Stimulated activated CD8-positive, alpha-beta memory T cell treated with anti-CD3 and anti-CD28 coated beads, Interleukin-15, amount 100 ng/mL, for 24 hours (primary cell): ENCODE measurements around the gene ZC3H10.
"Not testable (repeated sequence)": the region's sequence is repeated elsewhere in the genome, so short reads cannot be mapped to it uniquely, and the experiment has no call there.

Source experiments
- DNase-seq: peaks from one replicate; pipeline ENCODE4 v3.0.0-alpha.2; 2020; ENCODE audit warnings: low read depth

Gene ZC3H10, protein sequence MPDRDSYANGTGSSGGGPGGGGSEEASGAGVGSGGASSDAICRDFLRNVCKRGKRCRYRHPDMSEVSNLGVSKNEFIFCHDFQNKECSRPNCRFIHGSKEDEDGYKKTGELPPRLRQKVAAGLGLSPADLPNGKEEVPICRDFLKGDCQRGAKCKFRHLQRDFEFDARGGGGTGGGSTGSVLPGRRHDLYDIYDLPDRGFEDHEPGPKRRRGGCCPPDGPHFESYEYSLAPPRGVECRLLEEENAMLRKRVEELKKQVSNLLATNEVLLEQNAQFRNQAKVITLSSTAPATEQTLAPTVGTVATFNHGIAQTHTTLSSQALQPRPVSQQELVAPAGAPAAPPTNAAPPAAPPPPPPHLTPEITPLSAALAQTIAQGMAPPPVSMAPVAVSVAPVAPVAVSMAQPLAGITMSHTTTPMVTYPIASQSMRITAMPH

DNA sequence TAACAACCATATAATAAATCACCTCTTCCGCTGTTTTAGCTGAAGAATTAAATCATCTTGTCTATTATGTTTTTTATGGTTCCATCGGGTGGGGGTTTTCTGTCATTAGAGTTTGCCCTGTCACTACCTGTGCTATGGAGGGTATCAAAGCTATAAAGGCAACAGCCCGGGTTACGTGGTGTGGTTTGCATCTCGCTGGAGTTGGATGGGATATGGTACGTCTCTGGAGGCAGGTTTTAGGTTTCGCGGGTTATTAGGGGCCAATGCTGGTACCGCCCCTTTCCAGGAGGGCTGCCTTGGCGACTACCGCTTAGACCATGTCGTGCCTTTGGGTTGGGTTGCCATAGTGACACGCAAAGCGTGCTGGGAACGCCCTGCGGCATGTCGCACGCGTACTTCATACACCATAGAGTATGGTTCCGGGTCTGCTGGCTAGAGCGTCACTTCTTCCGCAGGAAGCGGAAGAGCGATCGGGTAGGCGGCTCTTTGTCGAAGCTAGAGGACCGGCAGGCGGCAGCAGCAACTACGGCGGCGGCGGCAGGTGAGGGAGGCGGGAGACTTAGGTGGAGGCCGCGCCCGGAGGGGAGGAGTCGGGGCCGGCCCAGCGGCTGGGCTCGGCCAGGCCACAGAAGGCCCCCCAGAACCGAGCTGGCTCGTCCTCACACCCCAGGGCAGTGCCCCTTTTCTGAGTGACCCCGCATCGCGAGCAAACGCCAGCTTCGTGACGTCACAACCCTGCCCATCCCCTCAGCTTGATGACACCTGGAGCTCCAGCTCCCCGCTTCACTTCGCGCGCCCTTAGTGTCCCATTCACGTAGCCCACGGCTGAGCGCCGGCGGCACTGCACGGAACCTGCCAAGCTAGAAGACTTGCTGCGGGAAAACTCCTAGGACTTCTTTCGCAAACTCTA lies at the start of gene ZC3H10:
ZC3H10 (plus strand) TSS at position 489 of the 910 bp plus-strand sequence. CDS start 2,297 bp downstream, outside the sequence.
- peak; percentile 94 for DNase-seq

DNA sequence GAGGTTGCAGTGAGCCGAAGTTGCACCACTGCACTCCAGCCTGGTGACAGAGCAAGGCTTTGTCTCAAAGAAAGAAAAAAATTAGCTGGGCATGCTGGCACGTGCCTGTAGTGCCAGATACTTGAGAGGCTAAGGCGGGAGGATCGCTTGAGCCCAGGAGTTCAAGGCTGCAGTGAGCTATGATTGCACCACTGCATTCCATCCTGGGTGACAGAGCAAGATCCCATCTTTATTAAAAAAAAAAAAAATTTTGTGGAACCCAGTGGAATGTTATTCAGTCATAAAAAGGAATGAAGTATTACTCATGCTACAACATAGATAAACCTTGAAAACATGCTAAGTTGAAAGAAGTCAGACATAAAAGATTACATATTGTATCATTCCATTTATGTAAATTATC lies 46.4 kb upstream of the ZC3H10 start:
- DNase-seq: no peak

DNA sequence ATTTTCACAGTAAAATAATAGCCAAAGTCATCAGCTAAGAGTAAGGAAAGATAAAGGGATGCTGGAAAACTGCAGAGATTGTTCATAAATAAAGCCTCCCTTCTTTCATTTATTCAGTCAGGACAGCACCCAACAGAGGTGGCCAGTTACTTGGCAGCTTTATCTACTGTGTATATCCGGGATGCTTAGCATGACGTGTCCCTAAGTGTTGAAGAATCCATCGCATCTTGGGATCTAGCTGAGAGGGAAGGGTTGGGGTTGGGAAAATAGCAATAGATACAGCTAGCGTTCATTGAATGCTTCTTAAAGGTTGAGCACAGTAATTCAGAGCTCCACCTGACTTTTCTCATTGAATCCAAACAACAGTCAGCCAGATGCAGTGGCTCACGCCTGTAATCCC lies 43.7 kb upstream of the ZC3H10 start:
- no peak for DNase-seq

DNA sequence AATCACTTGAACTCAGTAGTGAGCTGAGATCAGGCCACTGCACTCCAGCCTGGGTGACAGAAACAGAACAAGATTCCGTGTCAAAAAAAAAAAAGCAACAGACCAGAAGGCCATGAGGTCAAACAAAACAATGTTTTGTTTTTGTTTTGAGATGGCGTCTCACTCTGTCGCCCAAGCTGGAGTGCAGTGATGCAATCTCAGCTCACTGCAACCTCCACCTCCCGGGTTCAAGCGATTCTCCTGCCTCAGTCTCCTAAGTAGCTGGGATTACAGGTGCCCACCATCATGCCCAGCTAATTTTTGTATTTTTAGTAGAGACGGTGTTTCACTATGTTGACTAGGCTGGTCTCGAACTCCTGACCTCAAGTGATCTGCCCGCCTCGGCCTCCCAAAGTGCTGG lies 40.1 kb upstream of the ZC3H10 start:
- not testable (repeated sequence) for DNase-seq

DNA sequence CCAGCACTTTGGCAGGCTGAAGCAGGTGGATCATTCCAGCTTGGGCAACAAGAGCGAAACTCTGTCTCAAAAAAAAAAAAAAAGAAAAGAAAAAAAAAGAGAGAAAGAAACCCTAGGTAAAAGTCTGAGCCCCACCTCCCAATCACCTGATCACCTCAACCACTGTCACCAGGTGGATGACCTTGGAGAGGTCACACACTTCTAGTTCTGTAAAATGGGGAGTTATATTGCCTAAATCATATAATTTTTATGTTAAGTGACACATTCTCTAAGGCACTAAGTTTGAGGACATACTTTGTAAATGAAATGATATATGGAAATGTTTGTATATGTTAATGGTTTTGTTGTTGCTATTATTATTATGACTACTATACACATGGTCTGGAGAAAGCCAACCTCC lies 39.6 kb upstream of the ZC3H10 start:
- no peak for DNase-seq

DNA sequence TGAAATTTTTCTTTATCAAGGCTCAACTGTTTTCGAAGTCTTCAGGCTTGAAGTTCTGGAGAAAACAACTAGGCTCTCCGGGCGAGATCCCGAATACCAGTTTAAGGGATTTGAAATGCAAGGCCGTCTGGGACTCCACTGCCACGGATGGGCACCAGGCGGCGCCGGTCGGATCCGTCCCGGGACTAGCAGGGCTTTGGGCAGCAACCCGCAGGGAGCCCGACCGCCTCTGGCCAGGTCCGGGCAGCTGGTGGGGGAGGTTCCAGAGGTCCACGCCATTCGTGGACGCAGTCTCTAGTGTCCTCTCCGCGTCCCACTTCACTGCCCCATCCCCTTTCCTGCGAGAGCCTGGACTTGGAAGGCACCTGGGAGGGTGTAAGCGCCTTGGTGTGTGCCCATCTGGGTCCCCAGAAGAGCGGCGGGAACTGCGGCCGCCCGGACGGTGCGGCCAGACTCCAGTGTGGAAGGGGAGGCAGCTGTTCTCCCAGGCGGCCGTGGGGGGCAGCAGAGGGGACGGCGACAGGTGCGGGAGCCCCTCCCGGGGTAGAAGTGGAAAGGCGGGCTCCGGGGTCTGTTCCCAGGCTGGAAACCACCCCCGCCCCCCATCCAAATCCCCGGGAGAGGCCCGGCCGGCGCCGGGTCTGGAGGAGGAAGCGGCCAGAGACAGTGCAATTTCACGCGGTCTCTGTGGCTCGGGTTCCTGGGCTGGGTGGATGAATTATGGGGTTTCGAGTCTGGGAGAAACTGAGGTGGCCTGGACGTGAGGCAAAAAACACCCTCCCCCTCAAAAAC lies 38.9 kb upstream of the ZC3H10 start:
- DNase-seq: no peak

DNA sequence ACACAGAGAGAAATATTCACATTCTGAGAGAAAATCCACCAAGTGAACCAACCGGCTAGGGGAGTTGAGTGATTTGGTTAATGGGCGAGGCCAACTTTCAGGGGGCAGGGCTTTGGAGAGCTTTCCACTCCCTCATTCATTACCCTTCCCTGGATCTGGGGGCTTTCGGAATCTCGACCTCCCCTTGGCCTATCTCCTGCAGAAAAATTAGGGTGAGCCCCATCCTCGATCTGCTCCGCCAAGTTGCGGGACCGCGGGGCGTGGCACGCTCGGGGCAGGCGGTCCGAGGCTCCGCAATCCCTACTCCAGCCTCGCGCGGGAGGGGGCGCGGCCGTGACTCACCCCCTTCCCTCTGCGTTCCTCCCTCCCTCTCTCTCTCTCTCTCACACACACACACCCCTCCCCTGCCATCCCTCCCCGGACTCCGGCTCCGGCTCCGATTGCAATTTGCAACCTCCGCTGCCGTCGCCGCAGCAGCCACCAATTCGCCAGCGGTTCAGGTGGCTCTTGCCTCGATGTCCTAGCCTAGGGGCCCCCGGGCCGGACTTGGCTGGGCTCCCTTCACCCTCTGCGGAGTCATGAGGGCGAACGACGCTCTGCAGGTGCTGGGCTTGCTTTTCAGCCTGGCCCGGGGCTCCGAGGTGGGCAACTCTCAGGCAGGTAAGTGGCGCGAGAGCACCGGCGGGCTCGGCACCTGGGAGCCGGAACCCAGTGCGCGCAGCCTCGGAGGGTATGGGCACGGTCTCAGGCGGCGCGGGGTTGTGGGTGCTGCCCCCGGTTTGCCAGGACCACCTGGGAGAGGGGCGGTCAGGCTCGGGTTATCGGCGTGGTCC lies 38.1 kb upstream of the ZC3H10 start, which contains the start of gene ERBB3:
ERBB3 (plus strand) TSS at position 443 of the 833 bp plus-strand sequence; CDS start at position 579, 136 bp downstream.
- peak; percentile 38 for DNase-seq

DNA sequence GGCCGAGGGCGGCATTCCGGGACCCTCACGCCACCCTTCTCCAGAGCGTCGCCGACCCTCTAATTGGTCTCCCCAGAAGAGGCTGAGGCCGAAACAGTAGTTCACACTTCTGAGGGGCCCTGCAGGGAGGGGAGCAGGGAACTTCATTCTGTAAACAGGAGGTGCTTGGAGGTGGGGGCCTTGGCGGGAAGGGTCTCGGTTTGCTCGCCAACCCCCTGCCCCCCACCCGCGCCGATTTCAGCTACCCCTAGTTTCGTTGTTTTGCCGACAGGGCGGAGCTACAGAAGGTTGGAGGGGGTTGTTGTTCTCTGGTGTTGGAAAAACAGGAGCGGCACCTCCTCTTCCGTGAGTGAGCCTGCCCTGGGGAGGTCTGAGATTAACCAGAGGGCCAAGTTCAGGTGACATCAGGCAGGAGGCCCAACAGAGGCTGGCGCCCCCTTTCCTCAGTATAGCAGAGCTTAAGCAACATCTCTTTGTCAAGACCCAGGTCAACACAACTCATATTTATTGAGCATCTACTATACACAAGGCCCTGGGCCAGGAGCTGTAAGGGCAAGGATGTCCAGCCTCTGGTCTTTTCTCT lies 37.4 kb upstream of the ZC3H10 start:
- DNase-seq: no peak

DNA sequence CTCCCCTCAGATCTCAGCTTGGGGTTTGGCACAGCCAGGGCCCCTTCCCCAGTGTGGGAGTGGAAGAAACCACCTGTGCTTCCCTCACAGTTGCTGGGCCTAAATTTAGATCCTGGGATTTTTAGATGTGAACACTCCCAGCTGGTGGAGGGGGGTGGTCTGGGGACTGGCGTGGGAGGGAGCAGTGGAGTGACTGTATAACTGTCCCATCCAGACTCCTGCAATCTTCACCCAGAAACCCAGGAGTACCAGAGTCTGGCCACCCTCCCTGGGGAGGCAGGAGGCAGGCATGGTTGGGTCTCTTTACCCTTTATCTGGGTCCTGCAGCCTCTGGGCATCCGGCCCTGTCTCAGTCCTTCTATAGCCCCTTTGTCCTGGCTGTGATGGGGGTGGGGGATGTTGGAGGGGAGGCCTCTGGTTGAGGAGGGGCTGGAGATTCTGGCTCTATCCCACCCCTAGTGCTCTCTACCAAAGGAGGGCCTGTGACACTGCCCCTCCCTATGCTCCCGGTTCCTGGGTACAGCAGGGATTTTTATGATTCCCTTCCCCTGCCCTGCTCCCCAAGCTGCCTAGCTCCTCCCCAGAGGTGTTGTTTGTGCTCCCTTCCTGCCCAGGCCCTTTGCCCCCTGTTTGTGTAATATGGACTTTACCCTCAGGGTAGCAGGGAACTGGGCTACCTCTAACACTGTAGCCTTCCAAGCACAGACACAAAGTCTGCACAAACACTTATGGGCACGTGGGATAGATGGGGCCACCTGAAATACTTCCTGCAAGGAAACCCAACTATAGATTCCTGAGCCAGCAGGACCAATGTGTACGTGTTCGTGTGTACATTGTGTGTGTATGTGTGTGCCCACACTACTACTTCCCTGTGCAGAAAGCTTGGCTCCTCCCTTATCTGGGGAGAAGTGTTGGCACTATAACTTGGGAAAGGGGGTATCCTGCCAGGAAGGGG lies 36.4 kb upstream of the ZC3H10 start:
- no peak for DNase-seq

DNA sequence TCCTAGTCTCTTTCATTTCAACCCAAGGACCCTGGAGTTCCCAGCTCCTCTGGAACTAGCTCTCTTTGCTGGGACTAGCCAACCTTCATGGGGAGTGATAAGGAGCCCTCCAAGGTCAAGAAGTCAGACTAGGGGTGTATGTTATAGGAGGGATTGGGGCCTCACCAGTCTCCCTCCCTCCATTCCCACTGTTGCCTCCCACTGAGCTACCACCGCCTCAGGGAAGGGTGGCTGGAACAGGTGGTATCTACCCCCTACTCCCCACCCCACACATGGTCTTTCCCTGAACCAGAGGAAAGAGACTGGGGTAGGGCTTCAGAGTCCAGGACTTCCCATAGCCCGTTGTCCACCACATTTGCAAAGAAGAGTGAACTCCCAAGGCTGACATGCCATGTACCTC lies 35.7 kb upstream of the ZC3H10 start:
- DNase-seq: no peak

DNA sequence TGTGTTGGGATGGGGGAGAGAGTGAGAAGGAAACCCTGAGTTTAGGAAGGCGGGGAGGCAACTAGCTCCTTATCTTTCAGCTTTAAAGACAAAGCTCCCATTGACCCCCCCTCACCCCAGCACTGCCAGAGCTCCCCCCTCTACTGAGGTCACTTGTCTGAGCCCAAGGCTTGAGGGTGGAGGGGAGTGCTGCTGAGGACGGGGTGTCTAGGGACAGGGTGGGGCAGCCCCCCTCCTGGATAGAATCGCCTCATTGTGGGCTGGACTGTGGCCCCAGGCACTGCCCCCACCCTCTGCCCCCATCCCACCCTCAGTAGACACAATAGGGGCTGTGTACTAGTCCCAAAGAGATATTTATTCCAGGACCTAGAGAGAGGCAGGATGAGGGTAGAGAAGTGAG lies 35.1 kb upstream of the ZC3H10 start:
- DNase-seq: no peak

DNA sequence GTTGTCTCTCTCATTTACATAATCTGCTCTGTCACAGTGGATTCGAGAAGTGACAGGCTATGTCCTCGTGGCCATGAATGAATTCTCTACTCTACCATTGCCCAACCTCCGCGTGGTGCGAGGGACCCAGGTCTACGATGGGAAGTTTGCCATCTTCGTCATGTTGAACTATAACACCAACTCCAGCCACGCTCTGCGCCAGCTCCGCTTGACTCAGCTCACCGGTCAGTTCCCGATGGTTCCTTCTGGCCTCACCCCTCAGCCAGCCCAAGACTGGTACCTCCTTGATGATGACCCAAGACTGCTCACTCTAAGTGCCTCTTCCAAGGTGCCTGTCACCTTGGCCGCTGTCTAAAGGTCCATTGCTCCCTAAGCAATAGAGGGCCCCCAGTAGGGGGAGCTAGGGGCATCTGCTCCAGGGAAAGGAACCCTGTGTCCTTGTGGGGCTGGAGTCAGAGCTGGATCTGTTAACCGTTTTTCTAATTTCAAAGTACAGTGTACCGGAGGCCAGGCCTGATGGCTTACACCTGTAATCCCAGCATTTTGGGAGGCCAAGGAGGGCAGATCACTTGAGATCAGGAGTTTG lies 33.0 kb upstream of the ZC3H10 start:
- DNase-seq: no peak

DNA sequence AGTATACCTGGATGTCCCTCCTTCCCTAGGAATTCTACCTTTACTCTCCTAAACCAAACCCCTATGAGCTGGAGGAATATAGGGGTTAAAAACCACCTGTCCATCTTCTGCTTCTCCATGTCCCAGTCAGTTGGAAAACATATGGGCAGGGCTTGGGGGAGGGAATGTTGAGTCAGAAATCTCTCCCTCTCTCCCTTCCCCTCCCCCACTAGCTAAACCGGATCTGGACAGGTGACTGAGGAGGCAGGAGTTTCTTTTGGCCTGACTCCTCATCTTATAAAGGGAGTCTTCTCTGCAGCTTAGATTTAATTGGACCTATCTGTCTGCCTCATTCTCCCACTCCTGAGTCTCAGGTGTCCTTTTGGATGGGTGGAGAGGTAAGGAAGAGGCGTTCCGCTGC lies 32.0 kb upstream of the ZC3H10 start:
- no peak for DNase-seq

DNA sequence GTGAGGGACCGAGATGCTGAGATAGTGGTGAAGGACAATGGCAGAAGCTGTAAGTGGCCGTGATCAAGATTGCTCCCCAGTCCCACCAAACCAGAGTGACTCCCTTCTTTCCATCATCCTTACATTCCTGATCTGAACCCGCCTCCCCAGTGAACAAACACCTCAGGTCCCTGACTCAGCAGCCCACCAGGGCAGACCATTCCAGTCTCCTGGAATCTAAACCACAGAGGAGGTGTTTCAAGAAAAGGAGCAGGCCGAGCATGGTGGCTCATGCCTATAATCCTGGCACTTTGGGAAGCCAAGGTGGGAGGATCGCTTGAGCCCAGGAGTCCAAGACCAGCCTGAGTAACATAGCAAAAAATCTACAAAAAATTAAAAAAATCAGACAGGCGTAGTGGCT lies 31.5 kb upstream of the ZC3H10 start:
- no peak for DNase-seq

DNA sequence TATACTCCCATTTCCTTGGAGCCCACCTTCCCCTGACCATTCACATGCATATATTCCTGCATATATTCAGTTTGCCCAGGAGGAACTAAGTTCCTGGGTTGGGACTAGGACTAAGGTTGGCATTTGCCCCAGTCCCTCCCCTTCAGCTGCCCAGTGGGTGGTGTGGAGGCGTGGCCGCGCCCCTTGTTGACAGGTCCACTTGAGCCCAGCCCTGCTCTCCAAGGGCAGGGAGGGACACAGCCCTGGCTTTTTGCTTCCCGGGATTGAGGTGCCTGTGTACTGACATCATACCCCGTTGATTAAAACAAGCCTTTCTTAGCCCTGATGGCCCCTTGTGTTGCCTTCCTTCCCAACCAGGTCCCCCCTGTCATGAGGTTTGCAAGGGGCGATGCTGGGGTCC lies 30.8 kb upstream of the ZC3H10 start:
- no peak for DNase-seq

DNA sequence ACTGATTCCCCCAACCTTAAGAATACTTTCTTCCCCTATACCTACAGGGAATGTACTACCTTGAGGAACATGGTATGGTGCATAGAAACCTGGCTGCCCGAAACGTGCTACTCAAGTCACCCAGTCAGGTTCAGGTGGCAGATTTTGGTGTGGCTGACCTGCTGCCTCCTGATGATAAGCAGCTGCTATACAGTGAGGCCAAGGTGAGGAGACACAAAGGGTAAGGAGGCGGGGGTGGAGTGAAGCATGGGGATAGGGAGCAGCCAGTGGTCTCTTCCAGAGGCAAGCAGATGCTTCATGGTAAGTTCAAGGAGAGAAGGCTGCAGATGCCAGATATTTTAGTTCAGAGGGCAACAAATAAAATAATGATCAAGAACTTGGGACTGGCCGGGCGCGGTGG lies 20.3 kb upstream of the ZC3H10 start:
- no peak for DNase-seq

DNA sequence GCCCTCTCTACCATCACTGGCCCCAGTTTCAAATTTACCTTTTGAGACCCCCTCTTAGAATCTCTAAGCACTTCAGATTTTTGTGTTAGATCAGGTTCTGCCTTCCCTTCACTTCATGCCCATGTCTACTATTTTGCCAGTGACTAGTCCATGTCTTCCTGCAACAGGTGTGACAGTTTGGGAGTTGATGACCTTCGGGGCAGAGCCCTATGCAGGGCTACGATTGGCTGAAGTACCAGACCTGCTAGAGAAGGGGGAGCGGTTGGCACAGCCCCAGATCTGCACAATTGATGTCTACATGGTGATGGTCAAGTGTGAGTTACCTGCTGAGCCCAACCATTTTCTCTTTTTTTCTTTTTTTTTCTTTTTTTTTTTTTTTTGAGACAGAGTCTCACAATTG lies 19.5 kb upstream of the ZC3H10 start:
- no peak for DNase-seq

DNA sequence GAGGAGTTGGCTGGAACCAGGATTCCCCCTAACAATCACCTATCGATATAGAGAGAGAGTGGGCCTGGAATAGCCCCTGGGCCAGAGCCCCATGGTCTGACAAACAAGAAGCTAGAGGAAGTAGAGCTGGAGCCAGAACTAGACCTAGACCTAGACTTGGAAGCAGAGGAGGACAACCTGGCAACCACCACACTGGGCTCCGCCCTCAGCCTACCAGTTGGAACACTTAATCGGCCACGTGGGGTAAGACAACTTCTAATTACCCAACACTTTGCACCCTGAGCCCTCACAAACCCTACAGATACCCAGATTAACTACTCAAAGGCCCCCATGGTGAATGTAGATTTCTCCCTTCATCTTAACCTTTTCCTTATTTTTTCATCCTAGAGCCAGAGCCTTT lies 18.3 kb upstream of the ZC3H10 start:
- DNase-seq: no peak

DNA sequence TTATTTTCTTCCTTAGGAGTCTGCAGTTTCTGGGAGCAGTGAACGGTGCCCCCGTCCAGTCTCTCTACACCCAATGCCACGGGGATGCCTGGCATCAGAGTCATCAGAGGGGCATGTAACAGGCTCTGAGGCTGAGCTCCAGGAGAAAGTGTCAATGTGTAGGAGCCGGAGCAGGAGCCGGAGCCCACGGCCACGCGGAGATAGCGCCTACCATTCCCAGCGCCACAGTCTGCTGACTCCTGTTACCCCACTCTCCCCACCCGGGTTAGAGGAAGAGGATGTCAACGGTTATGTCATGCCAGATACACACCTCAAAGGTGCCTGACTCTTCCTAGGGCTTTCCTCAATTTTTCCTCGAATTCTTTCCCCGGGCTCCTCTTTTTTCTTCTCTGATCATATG lies 17.0 kb upstream of the ZC3H10 start:
- no peak for DNase-seq
